GM21717 (cell line): ENCODE measurements around the gene POLR1A.

ENCODE experiments used
- ATAC-seq: cut with Tn5 transposase; IDR thresholded peaks from one replicate; pipeline ENCODE4 v1.9.1; 2021; ENCODE audit warnings: mild to moderate bottlenecking, moderate library complexity; ENCODE audit not compliant: unreplicated experiment

The POLR1A gene

DNA sequence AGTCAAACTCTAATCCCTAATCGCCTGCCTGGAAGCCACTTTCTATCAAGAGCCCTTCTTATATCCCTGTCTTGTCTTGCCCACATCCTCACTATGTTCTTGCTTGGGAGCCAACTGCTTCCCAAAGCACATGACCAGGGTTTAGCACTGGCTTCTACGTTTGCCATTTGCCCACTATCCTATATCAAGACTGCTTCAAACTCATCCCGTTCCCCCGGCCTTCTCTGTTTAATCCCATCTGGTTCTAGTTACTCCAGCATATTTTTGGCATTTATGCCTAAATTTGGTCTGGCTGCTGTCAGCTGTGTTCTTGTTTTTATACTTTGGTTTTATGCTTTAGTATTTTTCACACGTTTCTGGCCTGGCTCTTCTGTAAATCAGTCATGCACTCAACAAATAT, 40.2 kb downstream of the POLR1A start:
- no peak for ATAC-seq

DNA sequence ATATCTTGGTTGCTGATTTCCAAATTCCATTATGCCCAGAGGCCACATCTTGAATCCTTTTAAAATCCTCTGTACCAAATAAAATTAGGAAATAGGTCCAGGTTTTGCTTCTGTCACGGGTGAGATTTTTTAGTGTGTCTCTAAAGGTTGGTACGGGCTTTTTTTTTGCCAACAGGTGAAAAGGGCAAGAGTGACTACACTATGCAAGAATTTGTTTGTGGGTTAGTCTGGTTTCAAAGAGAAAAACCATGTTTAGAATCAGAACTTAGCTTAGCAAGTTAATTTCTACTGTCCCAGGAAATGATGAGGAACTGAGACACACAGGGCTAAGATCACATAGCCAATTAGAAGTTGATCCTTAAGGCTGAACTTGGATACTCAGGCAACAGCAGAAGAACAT, 41.7 kb downstream of the POLR1A start:
- no peak for ATAC-seq

DNA sequence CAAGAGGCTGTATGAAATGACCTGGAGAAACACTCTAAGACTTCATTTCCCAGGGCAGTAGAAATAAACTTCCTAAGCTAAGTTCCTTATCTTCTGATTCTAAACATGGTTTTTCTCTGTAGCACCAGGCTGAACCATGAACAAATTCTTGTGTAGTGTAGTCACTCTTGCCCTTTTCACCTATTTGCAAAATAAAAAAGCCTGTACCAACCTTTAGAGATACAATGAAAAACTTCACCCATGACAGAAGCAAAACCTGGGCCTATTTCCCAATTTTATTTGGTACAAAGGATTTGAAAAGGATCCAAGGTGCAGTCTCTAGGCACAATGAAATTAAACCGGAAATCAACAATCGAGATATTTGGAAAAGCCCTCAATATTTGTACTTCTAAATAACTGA, 43.6 kb downstream of the POLR1A start:
- ATAC-seq = no peak

DNA sequence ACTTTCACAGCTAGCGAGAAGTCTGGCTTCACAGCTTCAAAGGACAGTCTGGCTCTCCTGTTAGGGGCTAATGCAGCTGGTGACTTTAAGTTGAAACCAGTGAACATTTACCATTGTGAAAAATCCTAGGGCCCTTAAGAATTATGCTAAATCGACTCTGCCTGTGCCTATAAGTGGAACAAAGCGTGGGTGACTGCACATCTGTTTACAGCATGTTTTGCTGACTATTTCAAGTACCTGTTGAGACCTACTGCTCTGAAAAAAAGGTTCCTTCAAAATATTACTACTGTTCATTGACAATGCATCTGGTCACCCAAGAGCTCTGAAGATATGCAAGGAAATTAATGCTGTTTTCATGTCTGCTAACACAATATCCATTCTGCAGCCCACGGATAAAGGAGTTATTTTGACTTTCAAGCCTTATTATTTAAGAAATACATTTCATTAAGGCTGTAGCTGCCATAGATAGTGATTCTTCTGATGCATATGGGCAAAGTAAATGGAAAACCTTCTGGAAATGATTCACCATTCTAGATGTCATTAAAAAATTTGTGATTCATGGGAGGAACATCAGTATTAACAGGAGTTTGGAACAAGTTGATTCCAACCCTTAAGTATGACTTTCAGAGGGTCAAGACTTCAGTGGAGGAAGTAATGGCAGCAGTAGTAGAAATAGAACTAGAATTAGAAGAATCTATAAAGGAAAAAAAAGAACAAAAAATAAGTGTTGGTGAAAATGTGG, 48.9 kb downstream of the POLR1A start:
- no peak for ATAC-seq

DNA sequence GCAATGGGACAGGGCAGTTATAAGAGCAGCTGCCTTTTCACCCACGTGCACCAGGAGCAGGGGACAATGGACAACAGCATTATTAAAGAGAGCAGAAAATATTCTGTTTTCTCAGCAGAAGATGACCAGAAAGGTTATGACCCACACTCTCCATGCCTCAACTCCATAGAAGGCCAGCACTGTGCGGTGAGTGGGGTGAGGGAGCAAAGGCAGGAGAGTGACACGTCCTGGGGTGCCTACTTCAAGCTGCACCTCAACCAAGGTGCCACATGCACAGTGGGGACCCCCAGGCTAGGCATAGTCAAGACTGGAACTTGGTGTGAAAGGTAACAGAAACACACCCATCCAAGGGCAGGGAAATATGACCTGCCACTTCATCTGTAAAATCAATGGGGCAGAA, 50.4 kb downstream of the POLR1A start:
- no peak for ATAC-seq

DNA sequence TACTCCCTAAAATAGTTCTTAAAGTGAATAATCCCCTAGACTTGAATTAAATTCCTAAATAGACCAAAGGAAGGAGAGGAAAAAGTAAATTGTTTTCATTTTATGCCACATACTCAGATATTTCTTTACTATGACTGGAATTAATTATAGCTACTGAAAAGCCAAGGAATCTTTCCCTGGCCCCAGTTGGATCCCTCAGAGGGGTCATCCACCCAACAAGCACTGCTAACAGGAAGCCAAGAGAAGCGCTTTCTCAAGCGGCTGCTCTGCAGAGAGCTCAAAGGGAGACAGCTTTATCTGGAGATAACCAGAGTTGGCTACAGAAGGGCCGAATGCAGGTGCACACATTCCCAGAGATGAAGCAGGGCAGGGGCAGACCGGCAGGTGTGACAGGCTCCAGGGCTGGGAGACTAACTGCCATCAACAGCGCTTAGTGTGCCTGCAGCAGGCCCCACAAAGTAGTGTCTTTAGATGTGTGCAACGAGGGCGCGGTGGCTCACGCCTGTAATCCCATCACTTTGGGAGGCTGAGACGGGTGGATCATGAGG, 51.1 kb downstream of the POLR1A start:
- no peak for ATAC-seq

DNA sequence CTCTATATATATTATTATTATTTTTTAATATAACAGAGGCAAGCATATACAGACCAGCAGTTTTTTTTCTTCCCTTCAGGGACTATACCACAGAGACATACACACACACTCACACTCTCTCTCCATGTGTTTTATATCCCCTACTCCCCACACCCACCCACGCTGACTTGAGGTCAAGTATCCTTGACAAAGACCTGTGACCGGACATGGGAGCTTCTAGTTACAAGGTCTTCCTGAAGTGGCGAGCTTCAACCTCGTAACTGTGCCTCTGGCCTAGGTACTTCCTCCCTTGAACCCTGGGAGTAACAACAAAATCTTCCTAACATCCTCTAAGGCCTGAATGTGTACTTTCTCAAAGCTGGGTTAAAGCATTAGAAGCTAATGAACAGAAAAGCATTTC, 52.5 kb downstream of the POLR1A start:
- no peak for ATAC-seq

DNA sequence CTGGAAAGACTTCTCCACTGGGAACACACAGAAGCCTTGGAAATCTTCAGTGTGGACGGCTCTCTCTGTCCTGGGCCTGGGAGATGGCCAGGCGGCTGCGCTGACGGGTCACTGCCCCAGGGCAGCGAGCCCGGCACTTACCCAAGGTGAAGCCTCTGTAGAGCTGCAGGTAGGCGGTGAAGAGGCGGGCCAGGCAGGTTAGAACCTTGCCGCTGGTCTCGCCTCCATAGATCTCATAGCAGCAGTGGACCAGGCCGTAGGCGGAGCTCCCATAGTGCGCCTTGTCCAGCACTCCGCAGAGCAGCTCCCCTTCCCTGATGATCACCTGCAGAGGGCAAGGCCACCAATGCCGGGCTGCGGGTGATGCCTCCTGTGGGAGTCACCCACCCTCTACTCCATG, 53.0 kb downstream of the POLR1A start:
- no peak for ATAC-seq

DNA sequence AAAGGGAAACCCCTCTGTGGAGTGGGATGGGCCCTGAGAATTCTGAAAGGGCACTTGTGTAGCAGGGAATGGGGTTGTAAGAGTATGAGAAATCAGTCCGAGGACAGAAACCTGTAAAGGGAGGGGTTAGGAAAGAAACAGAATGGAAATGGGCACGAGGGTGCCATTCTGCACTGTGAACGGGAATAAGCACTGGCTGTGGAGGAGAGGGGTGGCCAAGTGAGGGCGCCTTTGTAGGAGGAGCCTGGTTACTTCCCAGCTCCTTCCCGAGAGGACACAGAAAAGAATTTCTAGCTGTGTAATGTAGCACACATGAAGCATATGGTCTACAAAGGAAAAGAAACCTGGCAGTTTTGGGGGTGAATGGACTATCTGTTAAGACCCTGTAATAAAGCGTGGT, 53.4 kb downstream of the POLR1A start:
- ATAC-seq = no peak

DNA sequence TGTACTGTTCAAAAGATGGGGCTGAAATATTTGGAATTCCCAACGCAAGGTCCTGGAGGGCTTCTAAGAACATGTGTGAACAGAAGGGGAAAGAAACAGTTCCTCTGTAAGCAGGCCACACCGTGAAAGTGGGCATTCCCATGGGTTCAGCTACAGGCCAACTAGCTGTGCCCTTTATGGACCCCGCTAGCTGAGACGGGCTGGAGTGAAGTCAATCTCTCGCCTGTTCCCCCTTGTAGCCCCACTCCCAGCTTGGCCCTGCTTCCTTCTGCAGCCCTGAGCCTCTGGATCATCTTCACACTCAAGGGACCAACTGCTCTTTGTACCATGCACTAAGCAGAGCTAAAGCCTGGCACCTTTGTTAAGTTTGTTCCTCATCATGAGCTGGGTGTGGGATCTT, 55.4 kb downstream of the POLR1A start:
- no peak for ATAC-seq

DNA sequence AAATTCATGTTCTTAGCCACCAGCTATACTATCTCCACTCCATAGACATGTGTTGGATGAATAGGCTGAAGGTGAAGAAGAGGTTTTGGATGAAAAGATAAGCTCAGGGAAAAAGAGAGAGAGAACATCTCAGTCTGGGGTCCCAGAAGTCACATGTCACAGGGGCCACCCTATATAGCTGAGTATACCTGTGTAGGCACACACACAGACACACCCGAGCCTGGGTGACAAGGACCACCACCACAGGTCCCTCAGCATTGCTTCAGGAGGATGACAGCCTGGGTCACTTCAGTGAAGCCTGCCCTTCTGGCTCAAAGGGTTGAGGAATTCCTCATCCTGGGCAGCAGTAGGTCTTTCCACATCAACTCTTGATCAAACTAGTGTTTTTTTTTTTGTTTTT, 56.2 kb downstream of the POLR1A start:
- ATAC-seq = no peak

DNA sequence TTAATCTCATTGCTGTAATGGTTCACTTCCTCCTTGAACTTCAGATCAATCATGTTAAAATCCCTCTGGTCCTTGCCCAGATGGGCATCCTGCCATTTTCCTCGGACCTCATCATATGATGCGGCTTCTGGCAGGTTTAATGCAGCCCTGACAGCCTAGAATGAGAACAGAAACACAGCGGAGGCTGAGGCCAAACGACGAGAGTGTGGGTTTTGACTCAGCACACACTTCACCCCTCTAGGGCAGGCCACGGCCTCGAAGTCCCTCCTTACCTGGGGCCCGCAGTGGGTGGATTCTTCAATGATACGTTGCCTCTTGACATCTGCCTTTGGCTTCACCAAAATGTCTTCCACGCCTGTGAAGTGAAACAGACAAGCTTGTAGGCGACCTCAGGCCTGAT, 56.8 kb downstream of the POLR1A start:
- no peak for ATAC-seq

DNA sequence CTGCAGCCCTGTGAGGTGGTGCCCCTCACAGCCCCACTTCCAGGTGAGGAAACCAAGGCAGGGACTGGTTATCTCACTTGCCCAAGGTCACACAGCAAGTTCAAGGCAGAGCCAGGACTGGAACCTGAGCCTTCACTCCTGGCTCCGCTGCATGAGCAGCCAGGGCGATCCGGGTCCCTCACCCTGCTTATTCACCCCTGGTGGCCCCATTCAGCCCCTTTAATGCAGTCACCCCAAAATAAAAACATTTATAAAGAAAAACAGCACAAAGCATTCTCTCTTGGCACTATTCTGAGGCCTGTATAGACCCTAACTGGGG, 57.3 kb downstream of the POLR1A start:
- ATAC-seq = no peak

DNA sequence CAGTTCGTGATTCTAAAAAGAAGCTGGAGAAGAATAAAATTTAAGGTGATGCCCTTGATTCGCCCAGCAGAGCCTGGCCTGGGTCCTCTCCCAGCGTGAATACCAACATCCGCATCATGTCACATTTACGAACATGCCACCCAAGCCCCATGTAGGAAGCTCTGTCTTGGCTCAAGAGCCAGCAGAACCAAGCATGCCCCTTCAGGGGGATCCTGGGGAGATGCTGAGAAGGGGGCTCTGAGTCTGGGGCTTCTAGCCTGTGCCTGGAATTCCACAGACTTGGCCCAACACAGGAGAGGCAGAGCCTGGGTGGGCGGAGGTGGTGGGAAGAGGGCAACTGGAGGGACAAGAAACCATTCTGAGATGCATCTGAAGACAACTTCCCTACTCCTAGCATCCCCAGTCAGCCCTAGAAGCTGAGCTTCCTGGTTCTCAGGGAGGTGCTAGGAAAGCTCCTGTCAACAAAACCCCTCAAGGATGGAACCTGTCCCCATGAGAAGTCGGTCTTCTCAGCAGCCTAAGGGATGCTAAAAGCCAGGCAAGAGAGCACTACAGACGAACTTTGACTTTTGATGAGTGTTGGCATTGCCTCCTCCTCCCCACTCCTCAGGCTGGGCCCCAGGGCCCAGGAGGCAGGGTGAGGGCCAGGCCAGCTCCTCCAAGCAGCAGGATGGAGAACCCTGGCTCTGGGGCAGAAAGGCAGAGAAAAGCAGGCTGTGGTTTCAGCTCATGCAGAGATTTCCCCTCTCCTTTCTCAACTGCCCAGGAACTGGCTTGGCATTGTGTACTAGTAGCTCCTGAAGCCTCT, 57.9 kb downstream of the POLR1A start:
- no peak for ATAC-seq

DNA sequence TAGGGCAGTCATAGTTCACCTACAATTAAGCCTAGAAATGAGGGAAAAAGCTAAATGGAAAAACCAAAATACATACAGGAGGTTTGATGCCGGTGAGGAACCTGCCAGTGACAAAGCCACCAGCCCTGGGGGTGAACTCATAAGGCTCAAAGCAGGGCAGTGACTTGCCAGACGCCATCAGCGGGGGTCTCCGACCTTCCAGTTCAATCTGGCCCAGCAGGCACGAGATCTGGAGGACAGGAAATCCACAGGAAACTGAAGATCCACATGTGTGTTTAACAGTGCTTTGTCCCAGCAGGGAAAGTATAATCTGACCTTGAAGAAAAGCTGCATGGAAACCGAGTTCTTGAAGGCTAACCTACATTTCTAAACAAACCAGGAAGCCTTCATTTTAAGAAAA, 60.1 kb downstream of the POLR1A start:
- ATAC-seq = no peak

DNA sequence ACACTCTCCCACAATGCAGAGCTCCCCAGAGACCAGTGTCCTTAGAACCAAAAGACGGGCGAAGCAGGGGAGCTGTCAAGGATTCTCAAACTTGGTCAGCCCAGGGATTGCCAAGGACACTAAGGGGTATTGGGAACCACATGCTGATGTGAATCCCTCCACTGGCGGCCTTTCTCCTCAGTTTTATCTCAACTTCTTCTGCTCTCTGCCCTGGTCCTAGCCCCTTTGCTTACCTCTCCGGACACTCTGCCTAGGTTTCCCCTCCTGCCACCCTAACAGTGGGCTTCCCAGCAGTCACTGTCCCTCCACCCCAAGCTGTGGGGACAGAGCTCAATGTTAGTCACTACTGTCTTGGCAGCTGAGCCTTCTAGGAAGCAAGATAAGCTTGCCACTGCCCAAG, 61.1 kb downstream of the POLR1A start:
- ATAC-seq = no peak

DNA sequence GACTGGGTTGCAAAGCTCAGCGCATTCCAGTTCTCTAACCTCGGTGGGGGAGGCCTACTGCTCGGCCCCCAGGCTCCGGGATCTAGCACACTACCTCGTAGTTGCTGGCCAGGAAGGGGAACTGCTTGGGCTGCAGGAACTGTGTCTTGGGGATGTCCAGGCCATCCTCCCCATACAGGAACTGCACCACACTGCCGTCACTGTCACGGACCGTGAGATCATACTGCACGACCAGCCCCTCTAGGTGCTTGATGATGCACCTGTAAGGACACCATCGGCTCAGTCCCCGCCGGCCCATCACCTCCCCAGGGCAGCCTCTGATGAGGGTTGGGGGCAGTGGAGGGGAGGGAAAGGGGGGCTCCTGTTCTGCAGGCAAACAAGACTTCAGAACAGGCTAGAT, 61.6 kb downstream of the POLR1A start:
- ATAC-seq = no peak

DNA sequence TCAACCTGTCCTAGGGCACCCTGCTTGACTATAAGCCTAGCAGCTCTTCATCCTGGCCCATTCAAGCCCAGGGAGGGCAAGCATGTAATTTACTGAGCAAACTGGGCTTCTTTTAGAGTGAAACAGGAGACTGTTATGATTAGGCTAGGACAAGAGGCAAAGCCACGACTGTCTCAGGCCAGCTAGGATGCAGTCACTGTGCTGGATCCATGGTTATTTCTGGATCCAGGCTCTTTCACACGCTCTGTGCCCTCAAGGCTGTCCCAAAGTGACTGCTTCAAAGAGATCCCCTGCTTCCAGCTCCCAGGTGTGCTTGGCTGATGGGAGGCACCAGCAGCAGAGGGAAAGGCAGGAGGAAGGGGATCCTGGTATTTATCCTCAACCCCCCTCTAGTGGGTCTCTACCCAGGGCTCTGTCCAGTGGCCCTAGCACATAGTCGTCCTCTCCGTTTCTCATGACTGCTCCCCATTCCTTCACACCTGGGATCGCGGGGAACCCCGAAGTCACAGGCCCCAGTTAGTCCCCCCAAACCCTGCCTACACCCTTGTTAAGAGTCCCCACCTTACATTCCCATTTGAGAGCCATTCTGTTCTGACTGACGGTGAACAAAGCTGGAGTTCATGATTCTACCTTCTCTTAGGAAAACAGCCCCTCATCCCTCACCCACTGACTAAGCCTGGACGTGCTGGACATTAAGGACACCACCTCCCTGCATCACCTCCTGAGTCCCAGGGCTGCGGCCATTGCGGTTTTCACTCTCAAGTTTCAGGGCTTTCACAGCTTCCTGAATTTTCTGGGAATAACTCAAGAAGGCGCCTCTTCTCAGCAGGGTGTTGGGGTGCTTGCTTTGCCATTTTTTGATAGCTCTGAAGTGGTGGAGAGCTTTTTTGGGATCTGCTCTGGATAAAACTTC, 63.2 kb downstream of the POLR1A start:
- ATAC-seq = no peak

DNA sequence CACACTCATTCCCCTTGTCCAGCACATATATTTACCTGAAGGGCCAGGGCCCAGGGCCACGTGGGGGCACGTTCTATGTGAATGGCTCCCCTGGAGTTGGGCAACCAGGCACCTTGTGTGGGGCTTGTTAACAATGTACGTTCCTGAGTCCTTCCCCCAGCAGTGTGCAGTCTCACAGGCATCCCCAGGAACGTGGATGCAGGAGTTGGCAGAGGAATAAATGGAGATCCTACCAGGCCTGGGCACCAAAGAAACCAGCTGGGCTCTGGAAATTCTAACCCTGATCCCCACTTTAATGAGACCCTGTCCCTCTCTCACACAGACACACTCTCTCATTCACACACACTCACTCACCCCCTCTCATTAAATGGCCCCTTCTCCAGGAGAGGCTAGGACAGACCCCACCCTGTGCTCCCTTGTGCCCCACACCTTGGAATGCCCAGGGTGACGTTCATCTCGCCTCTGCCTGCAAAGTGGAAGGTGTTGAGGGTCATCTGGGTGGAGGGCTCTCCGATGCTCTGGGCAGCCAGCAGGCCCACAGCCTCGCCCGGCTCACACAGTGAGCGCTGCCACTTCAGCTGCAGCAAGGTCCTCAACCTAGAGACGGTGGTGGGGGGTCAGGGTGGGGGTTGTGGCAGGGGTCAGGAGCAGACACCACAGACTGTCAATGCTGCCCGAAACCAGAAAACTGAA, 65.6 kb downstream of the POLR1A start:
- ATAC-seq = no peak

DNA sequence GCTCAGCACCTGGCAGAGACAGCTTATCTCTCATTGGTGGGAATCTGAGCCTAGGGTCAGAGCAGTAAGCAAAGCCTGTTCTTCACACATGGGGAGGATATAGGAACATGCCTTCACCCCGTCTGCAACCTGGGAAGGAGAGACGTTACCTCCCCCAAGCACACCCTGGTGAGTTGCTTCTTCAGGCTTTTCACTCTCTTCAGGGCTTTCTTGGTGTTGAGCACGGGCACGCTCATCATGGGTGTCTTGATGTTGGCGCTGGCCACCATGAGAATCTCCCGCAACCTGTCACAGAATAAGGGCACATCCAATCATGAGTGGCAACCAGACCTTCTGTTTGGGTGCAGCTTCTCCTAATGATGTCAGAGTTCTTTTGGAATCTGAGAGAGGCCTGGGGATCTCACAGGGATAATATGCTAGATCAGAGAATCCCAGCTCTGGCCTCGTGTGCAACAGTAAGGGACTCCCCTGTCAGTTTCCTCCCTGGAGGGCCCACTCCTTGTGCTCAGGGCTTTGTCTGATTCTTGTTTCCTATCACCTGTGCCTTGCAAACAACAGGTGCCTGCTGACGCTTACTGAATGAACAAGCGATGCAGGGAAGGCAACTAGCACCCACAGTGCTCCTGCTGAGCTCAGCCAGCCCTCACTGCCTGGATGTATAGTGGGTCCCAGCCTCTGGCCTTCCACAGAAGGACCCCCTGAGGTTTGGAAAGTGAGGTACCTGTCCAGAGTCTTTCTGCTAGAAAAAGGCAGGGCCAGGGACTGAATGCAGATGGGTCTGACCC, 66.3 kb downstream of the POLR1A start:
- ATAC-seq = no peak
